ENCODE results near the gene RERE. TPM values are rescaled to one million over a fixed set of nuclear protein-coding genes. Genes with fewer than 3 reads are reported as not detected.

Gene RERE
- total RNA-seq, 1 donor from 2014 or later, result 19.2 TPM

DNA sequence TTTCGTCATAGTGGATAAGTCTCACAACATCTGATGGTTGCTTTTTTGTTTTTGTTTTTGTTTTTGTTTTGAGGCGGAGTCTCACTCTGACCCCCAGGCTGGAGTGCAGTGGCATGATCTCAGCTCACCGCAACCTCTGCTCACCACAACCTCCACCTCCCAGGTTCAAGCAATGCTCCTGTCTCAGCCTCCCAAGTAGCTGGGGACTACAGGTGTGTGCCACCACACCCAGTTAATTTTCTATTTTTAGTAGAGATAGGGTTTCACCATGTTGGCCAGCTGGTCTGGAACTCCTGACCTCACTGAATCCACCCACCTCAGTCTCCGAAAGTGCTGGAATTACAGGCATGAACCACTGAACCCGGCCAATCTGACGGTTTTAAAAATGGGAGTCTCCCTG, 109.2 kb downstream of the RERE start:
- TF ChIP-seq, protein P1, sequence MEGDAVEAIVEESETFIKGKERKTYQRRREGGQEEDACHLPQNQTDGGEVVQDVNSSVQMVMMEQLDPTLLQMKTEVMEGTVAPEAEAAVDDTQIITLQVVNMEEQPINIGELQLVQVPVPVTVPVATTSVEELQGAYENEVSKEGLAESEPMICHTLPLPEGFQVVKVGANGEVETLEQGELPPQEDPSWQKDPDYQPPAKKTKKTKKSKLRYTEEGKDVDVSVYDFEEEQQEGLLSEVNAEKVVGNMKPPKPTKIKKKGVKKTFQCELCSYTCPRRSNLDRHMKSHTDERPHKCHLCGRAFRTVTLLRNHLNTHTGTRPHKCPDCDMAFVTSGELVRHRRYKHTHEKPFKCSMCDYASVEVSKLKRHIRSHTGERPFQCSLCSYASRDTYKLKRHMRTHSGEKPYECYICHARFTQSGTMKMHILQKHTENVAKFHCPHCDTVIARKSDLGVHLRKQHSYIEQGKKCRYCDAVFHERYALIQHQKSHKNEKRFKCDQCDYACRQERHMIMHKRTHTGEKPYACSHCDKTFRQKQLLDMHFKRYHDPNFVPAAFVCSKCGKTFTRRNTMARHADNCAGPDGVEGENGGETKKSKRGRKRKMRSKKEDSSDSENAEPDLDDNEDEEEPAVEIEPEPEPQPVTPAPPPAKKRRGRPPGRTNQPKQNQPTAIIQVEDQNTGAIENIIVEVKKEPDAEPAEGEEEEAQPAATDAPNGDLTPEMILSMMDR (IDR thresholded peaks at IDR 0.05; ENCODE audit: insufficient read depth, low read length, severe bottlenecking), result no peak
- Histone ChIP-seq H3K27me3 (ENCODE audit: control insufficient read depth, insufficient read depth, low read length) (no peaks in the 10 kb centered on the region), H3K36me3 (ENCODE audit: control insufficient read depth, insufficient read depth, low read length) (no peaks in the 10 kb centered on the region), H3K4me3 (ENCODE audit: low read depth, low read length) (no peak overlapping the region)
- DNase-seq (ENCODE audit: low read depth) (no peak), FAIRE-seq (no peak)

DNA sequence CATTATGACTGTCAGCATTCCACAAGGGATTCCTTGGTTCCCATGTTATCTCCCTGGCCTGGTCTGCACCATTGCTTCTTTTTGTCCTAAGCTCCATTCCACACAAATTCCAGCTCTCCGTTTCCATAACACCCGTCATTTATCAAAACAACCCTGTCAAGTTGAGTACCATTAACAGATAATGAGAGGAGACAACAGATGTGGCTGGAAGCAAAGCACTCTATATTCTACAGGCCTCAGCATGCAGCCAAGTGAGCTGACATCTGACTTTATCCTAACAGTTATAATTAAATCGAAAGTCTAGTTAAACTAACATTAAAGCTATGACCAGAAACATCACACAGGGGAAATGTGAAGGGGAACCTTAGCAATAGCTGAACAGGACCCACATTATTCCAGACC, 110.4 kb downstream of the RERE start:
- DNase-seq (ENCODE audit: low read depth) (no peak), FAIRE-seq (no peak)
- TF ChIP-seq, protein P1 (IDR thresholded peaks at IDR 0.05; ENCODE audit: insufficient read depth, low read length, severe bottlenecking), result no peak
- no peak overlapping the region for H3K4me3 ChIP-seq (ENCODE audit: low read depth, low read length)
- H3K36me3 ChIP-seq (ENCODE audit: control insufficient read depth, insufficient read depth, low read length), result no peaks in the 10 kb centered on the region
- no peaks in the 10 kb centered on the region for H3K27me3 ChIP-seq (ENCODE audit: control insufficient read depth, insufficient read depth, low read length)

DNA sequence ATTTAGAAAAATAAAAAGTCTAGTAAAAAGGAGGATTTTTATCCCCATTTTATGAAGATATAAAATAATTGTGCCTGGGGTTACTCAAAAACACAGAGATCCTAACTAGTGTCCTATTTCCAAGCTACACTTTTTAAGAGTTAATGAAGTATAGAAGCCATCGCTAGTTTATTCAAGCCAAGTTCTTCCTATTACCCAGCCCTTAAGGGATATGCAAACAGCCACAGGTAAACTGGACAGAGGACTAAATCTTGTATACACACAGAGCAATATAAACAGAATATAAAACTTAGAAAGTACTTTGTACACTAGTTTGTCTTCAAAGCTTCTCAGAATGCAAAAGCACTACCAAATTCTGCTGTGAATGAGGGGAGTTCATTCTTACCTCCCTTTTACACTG, 111.1 kb downstream of the RERE start:
- DNase-seq (ENCODE audit: low read depth), result no peak
- Histone ChIP-seq H3K4me3 (ENCODE audit: low read depth, low read length) (no peak overlapping the region), H3K27me3 (ENCODE audit: control insufficient read depth, insufficient read depth, low read length) (no peaks in the 10 kb centered on the region), H3K36me3 (ENCODE audit: control insufficient read depth, insufficient read depth, low read length) (no peaks in the 10 kb centered on the region)
- no peak for FAIRE-seq
- TF ChIP-seq, protein P1 (IDR thresholded peaks at IDR 0.05; ENCODE audit: insufficient read depth, low read length, severe bottlenecking), result no peak

GRCh38 chr1:8704866-8705506, 112.5 kb downstream of the RERE start:
- DNase-seq (ENCODE audit: low read depth), result no peak
- TF ChIP-seq, protein P1 (IDR thresholded peaks at IDR 0.05; ENCODE audit: insufficient read depth, low read length, severe bottlenecking), result no peak
- FAIRE-seq, result no peak

DNA sequence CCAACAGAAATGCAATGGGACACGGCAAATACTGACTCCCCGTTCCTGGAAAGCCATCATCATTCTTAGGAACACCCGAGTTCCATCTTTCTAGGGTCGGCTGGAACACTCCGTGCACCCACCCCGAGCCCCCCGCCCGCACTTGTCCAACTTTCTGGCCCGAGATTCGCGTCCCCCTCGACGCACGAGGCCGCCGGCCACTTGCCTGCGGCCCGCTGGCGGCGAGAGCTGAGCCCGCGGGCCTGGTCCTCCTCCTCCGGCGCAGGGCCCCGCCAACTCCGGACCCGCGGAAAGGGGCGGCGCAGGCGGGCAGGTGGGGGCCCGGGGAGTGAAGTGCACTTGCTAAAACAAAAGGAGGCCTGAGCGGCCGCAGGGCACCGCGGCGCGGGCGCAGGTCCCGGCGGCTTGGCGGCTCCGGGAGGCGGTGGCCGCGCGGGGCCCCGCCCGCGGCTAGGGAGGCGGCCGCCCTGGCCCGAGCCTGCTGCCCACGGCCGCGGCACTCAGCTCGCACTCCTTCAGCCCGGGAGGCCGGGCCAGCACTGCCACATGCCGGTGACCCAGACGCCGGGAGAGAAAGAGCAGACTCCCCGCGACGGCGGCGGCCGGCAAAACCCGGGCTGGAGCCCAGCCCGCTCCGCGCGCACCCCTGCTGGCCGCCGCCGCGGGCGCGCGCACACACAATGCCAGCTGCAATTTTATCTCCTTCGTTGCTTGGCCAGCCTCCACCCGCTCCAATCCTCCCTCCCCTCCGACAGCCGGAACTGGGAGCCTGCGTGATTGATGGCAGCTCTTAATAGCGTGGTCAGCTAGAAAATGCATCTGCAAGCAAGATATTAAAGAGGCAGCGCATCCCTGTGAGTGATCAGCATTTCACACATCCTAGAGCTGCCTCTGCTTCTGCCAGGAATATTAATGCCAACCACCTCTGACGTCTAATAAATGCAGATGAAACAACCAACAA, 114.3 kb downstream of the RERE start:
- TF ChIP-seq, protein P1 (IDR thresholded peaks at IDR 0.05; ENCODE audit: insufficient read depth, low read length, severe bottlenecking), result no peak

More at GRCh38 chr1:8704866-8705506, 112.5 kb downstream of the RERE start:
- Histone ChIP-seq H3K27me3 (ENCODE audit: control insufficient read depth, insufficient read depth, low read length) (no peaks in the 10 kb centered on the region), H3K4me3 (ENCODE audit: low read depth, low read length) (no peak overlapping the region), H3K36me3 (ENCODE audit: control insufficient read depth, insufficient read depth, low read length) (no peaks in the 10 kb centered on the region)

More for the DNA sequence above, 114.3 kb downstream of the RERE start:
- no peaks in the 10 kb centered on the region for H3K36me3 ChIP-seq (ENCODE audit: control insufficient read depth, insufficient read depth, low read length)
- peak overlapping the region; percentile 66 for H3K4me3 ChIP-seq (ENCODE audit: low read depth, low read length)
- peak; percentile 36 for FAIRE-seq
- peak; percentile 82 for DNase-seq (ENCODE audit: low read depth)
- H3K27me3 ChIP-seq (ENCODE audit: control insufficient read depth, insufficient read depth, low read length), result no peaks in the 10 kb centered on the region

All from bronchial epithelial cell (primary cell).